Spleen (tissue), 11 donors: ENCODE measurements around the gene AP4M1. TPM values are rescaled to one million over a fixed set of nuclear protein-coding genes. Genes with fewer than 3 reads are reported as not detected.

ENCODE experiments used
- DNase-seq: peaks from one replicate; pipeline ENCODE4 v3.0.0-alpha.2; 2020
- H3K27ac ChIP-seq, 8 donors: fragments of 200-600 bp; sonication (generic) in 7 of 8; 1 replicate in 4 of 8; 2 replicates in 4 of 8; pipeline versions ENCODE4 v1.5.0 to v1.8.0; 2016 to 2021; ENCODE audit warnings: inconsistent platforms in 4 of 8, mild to moderate bottlenecking in 4 of 8, moderate library complexity in 1 of 8
- H3K27me3 ChIP-seq, 7 donors: fragments of 200-600 bp; sonication (generic) in 6 of 7; replicated peaks in 1 of 7; 1 replicate in 4 of 7; 2 replicates in 3 of 7; pipeline versions ENCODE4 v1.5.0 to v1.8.0; 2016 to 2021; ENCODE audit warnings: inconsistent platforms in 3 of 7, mild to moderate bottlenecking in 1 of 7
- H3K36me3 ChIP-seq, 6 donors: fragments of 200-600 bp; sonication (generic) in 5 of 6; 1 replicate in 4 of 6; 2 replicates in 2 of 6; pipeline versions ENCODE4 v1.5.0 to v1.8.0; 2016 to 2021; ENCODE audit warnings: inconsistent platforms in 2 of 6
- H3K4me1 ChIP-seq, 6 donors: fragments of 200-600 bp; sonication (generic) in 5 of 6; 1 replicate in 3 of 6; 2 replicates in 3 of 6; pipeline versions ENCODE4 v1.5.0 to v1.8.0; 2016 to 2021; ENCODE audit warnings: inconsistent platforms in 3 of 6
- H3K4me3 ChIP-seq, 8 donors: fragments of 200-600 bp; sonication (generic) in 7 of 8; 1 replicate in 4 of 8; 2 replicates in 4 of 8; pipeline versions ENCODE4 v1.5.0 to v1.8.0; 2016 to 2021; ENCODE audit warnings: inconsistent platforms in 4 of 8, mild to moderate bottlenecking in 4 of 8, moderate library complexity in 2 of 8
- H3K9me3 ChIP-seq, 8 donors: fragments of 200-600 bp; sonication (generic) in 7 of 8; 1 replicate in 4 of 8; 2 replicates in 4 of 8; pipeline versions ENCODE4 v1.5.0 to v1.8.0; 2016 to 2021; ENCODE audit warnings: inconsistent platforms in 4 of 8
- POLR2A ChIP-seq, 3 donors: fragments of 450-650 bp; IDR thresholded peaks; one replicate each; pipeline ENCODE4 v1.5.1; 2017; ENCODE audit warnings: antibody characterized with exemption in 3 of 3, mild to moderate bottlenecking in 1 of 3
- POLR2AphosphoS5 ChIP-seq, 3 donors: sonication (generic); formaldehyde crosslinking; IDR thresholded peaks; one replicate each; pipeline ENCODE4 v1.5.1; 2017; ENCODE audit warnings: antibody characterized with exemption in 3 of 3
- WGBS, 5 donors: extraction: QIAGEN DNeasy Blood & Tissue Kit in 3 of 5; methylation state at CpG; one replicate each; pipeline versions ENCODE4 v1.1.5 to v1.1.7; 2013 to 2018; 5-methylcytosine and 5-hydroxymethylcytosine counted together
- intact Hi-C: fragments of 100-400 bp; cut with DNase I; formaldehyde crosslinking; loops from one replicate; pipeline ENCODE4 v1.15.0; 2023; ENCODE audit warnings: low total_unique reads
- polyA plus RNA-seq, 3 donors: library from polyadenylated mRNA; stranded (reverse); fragments of 200-250 nt; gene quantifications; one replicate each; pipeline ENCODE4 v1.2.1, GENCODE V29; 2013
- total RNA-seq, 7 donors: library from RNA; depleted of rRNA in 3 of 7; stranded (reverse); fragments of >200 nt in 3 of 7; fragmentation: NEBNext Ultra II Directional in 4 of 7; extraction: Animal tissue kit (Norgen Biotek cat#: 25700) in 4 of 7; gene quantifications; one replicate each; pipeline versions ENCODE4 v1.1.0 to v1.2.1, GENCODE V29; 2016 to 2021
- TF ChIP-seq, protein P1 (sequence below), 11 experiments: fragments of 200-600 bp in 7 of 11; fragments of 450-650 bp in 4 of 11; sonication (generic) in 4 of 11; IDR thresholded peaks in 8 of 11; conservative IDR thresholded peaks in 3 of 11; 1 replicate in 7 of 11; 2 replicates in 4 of 11; pipeline versions ENCODE4 v1.4.0 to v1.8.0; 2016 to 2021; ENCODE audit warnings: antibody characterized with exemption in 11 of 11, inconsistent platforms in 4 of 11, mild to moderate bottlenecking in 1 of 11
- donor health status: healthy with polysubstance abuse.
- donor health status: DM: no; HTN: no; CAD: no; lungs with moderate emphysema.
- donor health status: DM: no; HTN: no; CAD: no.
- donor health status: Bipolar disorder and iron deficiency.
- donor health status: healthy.
- donor health status: DM: no; HTN: no; CAD: no.
- donor health status: DM: yes; HTN: yes; CAD: no.

The AP4M1 gene
- total and polyA plus RNA-seq, 10 donors, result 8.7 to 18.0 (median 10.2) TPM

DNA sequence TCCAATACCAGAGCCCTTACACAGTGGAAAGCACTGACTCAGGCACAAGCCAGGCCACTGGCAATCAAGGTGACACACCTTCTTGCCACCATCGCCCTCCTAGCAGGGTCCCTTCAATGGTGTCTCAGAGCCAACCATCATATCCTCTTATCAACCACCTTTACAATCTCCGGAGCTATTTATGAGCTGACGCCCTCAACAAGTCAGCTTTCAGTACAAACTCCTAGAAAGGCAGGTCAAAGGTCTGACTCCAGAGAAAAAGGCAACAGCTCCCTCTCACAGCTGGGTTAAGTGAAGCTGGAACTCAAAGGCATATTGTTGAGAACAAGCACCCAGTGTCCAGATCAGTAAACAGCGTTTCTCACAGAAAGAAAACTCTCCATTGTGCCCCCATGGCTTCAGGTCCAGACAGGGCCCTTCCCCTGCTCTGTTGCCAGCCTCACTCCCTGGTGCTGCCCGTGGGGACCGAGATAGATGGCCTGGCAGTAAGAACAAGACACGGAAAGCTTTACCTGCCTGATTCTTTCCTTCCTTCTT is 22.4 kb upstream of the AP4M1 start:
- no peak for DNase-seq
- Histone ChIP-seq H3K4me3 (no peak overlapping the region), H3K27ac (no peak overlapping the region), H3K27me3 (no peaks in the 10 kb centered on the region), H3K36me3 (peaks cover 6 to 62% (median 47%) of the 10 kb centered on the region in 6 donors), H3K9me3 (no peaks in the 10 kb centered on the region), H3K4me1 (peaks cover 21 to 46% (median 36%) of the 10 kb centered on the region in 6 donors)
- intact Hi-C loops, result loop anchor here (10.0 kb wide), 1 partner anchor 94 kb away; no protein-coding TSS in a partner anchor
- TF ChIP-seq POLR2A (IDR thresholded peaks at IDR 0.05) (no peak), POLR2AphosphoS5 (IDR thresholded peaks at IDR 0.05) (no peak)
- TF ChIP-seq, protein P1, sequence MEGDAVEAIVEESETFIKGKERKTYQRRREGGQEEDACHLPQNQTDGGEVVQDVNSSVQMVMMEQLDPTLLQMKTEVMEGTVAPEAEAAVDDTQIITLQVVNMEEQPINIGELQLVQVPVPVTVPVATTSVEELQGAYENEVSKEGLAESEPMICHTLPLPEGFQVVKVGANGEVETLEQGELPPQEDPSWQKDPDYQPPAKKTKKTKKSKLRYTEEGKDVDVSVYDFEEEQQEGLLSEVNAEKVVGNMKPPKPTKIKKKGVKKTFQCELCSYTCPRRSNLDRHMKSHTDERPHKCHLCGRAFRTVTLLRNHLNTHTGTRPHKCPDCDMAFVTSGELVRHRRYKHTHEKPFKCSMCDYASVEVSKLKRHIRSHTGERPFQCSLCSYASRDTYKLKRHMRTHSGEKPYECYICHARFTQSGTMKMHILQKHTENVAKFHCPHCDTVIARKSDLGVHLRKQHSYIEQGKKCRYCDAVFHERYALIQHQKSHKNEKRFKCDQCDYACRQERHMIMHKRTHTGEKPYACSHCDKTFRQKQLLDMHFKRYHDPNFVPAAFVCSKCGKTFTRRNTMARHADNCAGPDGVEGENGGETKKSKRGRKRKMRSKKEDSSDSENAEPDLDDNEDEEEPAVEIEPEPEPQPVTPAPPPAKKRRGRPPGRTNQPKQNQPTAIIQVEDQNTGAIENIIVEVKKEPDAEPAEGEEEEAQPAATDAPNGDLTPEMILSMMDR (IDR thresholded peaks at IDR 0.05 in 8 of 11, conservative IDR thresholded peaks at IDR 0.05 in 3 of 11), result no peak
- 81 to 91% (median 89%) methylated on average over 7 of the region's 7 CpGs for WGBS, 5 donors

DNA sequence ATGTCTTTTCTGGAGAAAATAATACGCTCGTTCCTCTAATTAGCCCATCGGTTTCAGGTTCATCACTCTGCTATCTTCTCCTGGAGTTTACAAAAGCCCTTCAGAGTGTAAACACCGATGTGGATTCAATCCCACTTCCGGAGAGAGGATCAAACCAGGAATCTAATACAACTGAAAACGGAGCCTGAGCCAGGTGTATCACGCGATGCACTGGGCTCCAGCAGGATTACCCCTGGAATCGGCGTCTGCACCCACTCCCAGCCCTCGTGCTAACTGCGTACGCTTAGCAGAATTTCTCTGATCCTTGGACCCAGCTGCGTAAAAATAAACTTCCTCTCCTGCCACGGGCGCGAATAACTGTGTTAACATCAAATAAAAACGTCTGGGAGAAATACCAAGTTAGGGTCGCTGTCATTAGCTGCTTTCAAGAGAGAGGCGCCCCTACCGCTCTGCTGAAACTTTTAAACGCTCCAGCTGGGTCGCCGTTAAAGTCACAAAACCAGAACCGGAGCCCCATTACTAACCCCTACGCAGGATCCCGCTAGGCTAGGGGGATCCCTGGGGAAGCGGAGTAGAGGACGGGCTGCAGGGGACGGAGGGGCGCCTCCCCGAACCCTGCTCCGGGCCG is 20.4 kb upstream of the AP4M1 start:
- Histone ChIP-seq H3K4me3 (peak overlapping the region; percentile 91 to 100 (median 97)), H3K27ac (peak overlapping the region; percentile 75 to 92 (median 88)), H3K9me3 (no peaks in the 10 kb centered on the region), H3K27me3 (no peaks in the 10 kb centered on the region), H3K36me3 (peaks cover 0 to 43% (median 28%) of the 10 kb centered on the region in 6 donors), H3K4me1 (peaks cover 21 to 49% (median 36%) of the 10 kb centered on the region in 6 donors)
- intact Hi-C loops, result loop anchor here (5.0 kb wide), 1 partner anchor 46 kb away; the partner anchor contains the start of gene MBLAC1
- WGBS, 5 donors, result 1 to 4% (median 2%) methylated on average over 24 to 34 of the region's 34 CpGs
- DNase-seq, result peak; percentile 76
- TF ChIP-seq POLR2AphosphoS5 (IDR thresholded peaks at IDR 0.05) (no peak), POLR2A (IDR thresholded peaks at IDR 0.05) (no peak)
- TF ChIP-seq, protein P1 (IDR thresholded peaks at IDR 0.05 in 8 of 11, conservative IDR thresholded peaks at IDR 0.05 in 3 of 11), result no peak

DNA sequence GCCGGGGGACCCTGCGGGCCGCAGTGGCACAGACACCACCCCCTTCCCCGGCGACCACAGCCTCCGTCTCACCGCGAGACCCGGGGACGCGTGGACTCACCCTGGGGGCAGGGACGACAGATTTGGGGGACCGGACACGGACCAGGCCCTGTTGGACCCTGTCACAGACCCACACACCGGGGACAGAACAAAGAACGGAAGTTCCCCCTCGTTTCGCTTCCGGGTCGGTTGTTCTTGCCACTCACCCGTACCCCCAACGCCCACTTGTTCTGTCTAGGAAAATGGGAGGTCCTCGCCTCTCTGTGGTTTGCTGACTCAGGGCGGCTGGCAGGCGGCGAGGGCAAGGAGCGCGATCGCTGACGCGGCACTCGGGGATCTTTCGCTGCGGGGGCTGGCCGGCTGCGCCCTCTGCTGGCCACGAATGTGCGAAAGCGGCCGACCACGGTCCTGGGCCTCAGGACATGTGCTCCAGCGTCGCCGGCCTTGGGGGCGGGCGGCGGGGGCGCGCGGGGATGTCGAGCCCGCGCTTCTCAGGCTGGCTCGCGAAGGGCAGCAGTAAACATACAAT is 19.8 kb upstream of the AP4M1 start, which contains the start of gene ZNF3:
Gene ZNF3 (minus strand): TSS at position 189 of the 568 bp plus-strand sequence. CDS start 4,366 bp downstream, outside the sequence.
- Histone ChIP-seq H3K27me3 (no peaks in the 10 kb centered on the region), H3K36me3 (peaks cover 0 to 37% (median 22%) of the 10 kb centered on the region in 6 donors), H3K27ac (peak within 1 kb of the TSS; percentile 75 to 92 (median 88)), H3K4me3 (peak within 1 kb of the TSS; percentile 91 to 100 (median 97)), H3K4me1 (peaks cover 21 to 53% (median 36%) of the 10 kb centered on the region in 6 donors), H3K9me3 (no peaks in the 10 kb centered on the region)
- TF ChIP-seq POLR2A (IDR thresholded peaks at IDR 0.05), result peak in 1 of 3 donors; percentile 60
- TF ChIP-seq, protein P1 (IDR thresholded peaks at IDR 0.05 in 8 of 11, conservative IDR thresholded peaks at IDR 0.05 in 3 of 11), result peak; percentile 94 to 99 (median 96)
- TF ChIP-seq POLR2AphosphoS5 (IDR thresholded peaks at IDR 0.05), result peak; percentile 94 to 98 (median 95)
- peak; percentile 99 for DNase-seq
- intact Hi-C loops, result loop anchor here (5.0 kb wide), 1 partner anchor 46 kb away; the partner anchor contains the start of gene MBLAC1
- 0 to 1% (median 1%) methylated on average over 30 to 55 of the region's 55 CpGs for WGBS, 5 donors
